HAP-1 (cell line): ENCODE results near the gene IRF2.

Source experiments
- DNase-seq, 2 experiments: peaks; one replicate each; pipeline ENCODE4 v3.0.0-alpha.2; 2016 to 2020; ENCODE audit warnings: low spot score in 2 of 2
- H3K27me3 ChIP-seq: fragments of 250-450 bp; sonication (Bioruptor Pico); 2 replicates; pipeline ENCODE4 v1.5.1; 2020; ENCODE audit warnings: low read depth, mild to moderate bottlenecking, moderate library complexity
- H3K36me3 ChIP-seq: fragments of 250-450 bp; sonication (Bioruptor Pico); replicated peaks from 2 replicates; pipeline ENCODE4 v1.5.1; 2020; ENCODE audit warnings: mild to moderate bottlenecking
- H3K4me1 ChIP-seq: fragments of 250-450 bp; sonication (Bioruptor Pico); 2 replicates; pipeline ENCODE4 v1.5.1; 2020; ENCODE audit warnings: mild to moderate bottlenecking
- H3K4me3 ChIP-seq: fragments of 250-450 bp; sonication (Bioruptor Pico); 2 replicates; pipeline ENCODE4 v1.5.1; 2020; ENCODE audit warnings: mild to moderate bottlenecking, moderate library complexity
- H3K9me3 ChIP-seq: fragments of 250-450 bp; sonication (Bioruptor Pico); 2 replicates; pipeline ENCODE4 v1.5.1; 2020; ENCODE audit warnings: mild to moderate bottlenecking, moderate library complexity
- in situ Hi-C: fragments of 300-500 bp; cut with MboI; formaldehyde crosslinking; loops from 3 replicates; pipeline ENCODE4 v1.14.3; 2020; ENCODE audit warnings: low sequenced_read_pairs, inconsistent platforms, mixed read lengths

Gene IRF2

GRCh38 chr4:184474263-184475095, at the start of gene IRF2:
Gene IRF2 (minus strand): TSS chr4:184474550. CDS start chr4:184429064, 45,486 bp downstream.
- H3K4me3 ChIP-seq = peak within 1 kb of the TSS; percentile 72
- H3K9me3 ChIP-seq = no peaks in the 10 kb centered on the region
- no peaks in the 10 kb centered on the region for H3K36me3 ChIP-seq
- peak; percentile 92 to 97 for DNase-seq
- no peaks in the 10 kb centered on the region for H3K27me3 ChIP-seq
- H3K4me1 ChIP-seq = peaks cover 9% of the 10 kb centered on the region
- in situ Hi-C loops = loop anchor here (10.0 kb wide), 1 partner anchor 170 kb away; the partner anchor contains the start of genes CASP3 and PRIMPOL

- H3K27me3 ChIP-seq = no peaks in the 10 kb centered on the region
- H3K4me1 ChIP-seq = no peaks in the 10 kb centered on the region; the same call in 1 of the 2 replicates
- H3K9me3 ChIP-seq = no peaks in the 10 kb centered on the region
- DNase-seq = no peak
- in situ Hi-C loops = no loop called here
- H3K4me3 ChIP-seq = no peak overlapping the region
- H3K36me3 ChIP-seq = no peaks in the 10 kb centered on the region
Observed at GRCh38 chr4:184515606-184516005, 41.3 kb upstream of the IRF2 start.

- no peak overlapping the region for H3K4me3 ChIP-seq
- DNase-seq = no peak
- no peaks in the 10 kb centered on the region for H3K9me3 ChIP-seq
- no peaks in the 10 kb centered on the region for H3K27me3 ChIP-seq
- H3K4me1 ChIP-seq = no peaks in the 10 kb centered on the region; the same call in 1 of the 2 replicates
- in situ Hi-C loops = no loop called here
- no peaks in the 10 kb centered on the region for H3K36me3 ChIP-seq
Observed at GRCh38 chr4:184514121-184514988, 40.0 kb upstream of the IRF2 start.

DNA sequence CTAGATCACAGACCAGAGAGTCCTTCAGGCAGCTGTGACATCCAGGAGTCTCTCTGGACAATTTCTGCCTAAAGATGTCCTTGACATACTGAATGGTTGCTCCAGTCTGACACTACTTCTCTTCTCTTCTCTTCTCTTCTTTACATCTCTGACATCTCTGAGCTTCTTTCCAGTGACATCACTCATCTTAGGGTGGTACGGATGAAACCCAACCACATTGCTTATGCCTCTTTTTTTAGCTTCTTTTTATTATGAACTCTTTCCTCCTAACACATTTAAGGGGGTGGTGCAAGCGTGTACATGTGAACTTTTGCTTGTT, 39.4 kb upstream of the IRF2 start:
- Histone ChIP-seq H3K4me1 (no peaks in the 10 kb centered on the region; the same call in 1 of the 2 replicates), H3K4me3 (no peak overlapping the region), H3K36me3 (no peaks in the 10 kb centered on the region), H3K9me3 (no peaks in the 10 kb centered on the region), H3K27me3 (no peaks in the 10 kb centered on the region)
- no peak for DNase-seq
- in situ Hi-C loops = no loop called here

DNA sequence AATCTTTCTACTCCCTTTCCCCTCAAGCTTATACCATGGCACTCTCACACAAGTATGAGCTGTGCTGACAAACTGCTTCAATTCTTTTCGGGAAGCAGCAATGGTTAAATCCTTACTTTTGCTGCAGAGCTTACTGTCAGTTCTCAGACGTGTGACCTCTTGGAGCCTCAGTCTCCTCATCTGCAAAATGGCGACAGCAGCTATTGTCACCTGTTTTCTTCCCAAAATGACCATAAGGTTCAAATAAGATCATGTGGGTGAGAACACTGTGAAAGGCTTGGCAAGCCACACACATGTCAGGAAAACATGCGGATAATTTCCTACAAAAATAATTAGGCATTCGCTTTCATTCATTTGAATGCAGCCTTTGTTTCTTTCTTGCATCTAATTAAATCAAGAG, 36.8 kb upstream of the IRF2 start:
- no peak for DNase-seq
- in situ Hi-C loops = no loop called here
- no peaks in the 10 kb centered on the region for H3K36me3 ChIP-seq
- H3K4me3 ChIP-seq = no peak overlapping the region
- no peaks in the 10 kb centered on the region for H3K27me3 ChIP-seq
- H3K4me1 ChIP-seq = no peaks in the 10 kb centered on the region; the same call in 1 of the 2 replicates
- H3K9me3 ChIP-seq = no peaks in the 10 kb centered on the region

DNA sequence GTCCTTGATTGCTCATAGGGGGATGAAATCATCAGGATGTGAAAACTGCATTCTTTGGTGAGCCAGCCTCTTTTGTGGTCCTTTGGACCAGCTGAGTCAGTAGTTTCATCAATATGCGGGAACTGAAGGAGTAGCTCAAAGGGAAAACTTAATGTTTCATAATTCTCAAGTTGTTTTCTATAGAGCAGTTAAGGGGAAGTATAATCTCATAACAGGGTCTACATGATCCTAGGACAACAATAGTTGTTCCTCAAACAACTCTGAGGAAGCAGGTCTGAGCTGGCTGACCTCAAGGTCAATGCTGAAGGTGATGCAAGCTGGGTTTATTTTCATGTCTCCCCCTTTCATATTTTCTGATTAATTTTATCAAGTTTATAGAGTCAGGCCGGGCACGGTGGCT, 36.1 kb upstream of the IRF2 start:
- no peaks in the 10 kb centered on the region for H3K9me3 ChIP-seq

GRCh38 chr4:184506527-184507121, 32.3 kb upstream of the IRF2 start:
- no peak overlapping the region for H3K4me3 ChIP-seq
- in situ Hi-C loops = no loop called here
- no peak for DNase-seq
- H3K9me3 ChIP-seq = no peaks in the 10 kb centered on the region
- H3K4me1 ChIP-seq = no peaks in the 10 kb centered on the region; the same call in none of the 2 replicates
- no peaks in the 10 kb centered on the region for H3K27me3 ChIP-seq
- H3K36me3 ChIP-seq = no peaks in the 10 kb centered on the region

More for the DNA sequence above, 36.1 kb upstream of the IRF2 start:
- DNase-seq = no peak
- H3K27me3 ChIP-seq = no peaks in the 10 kb centered on the region
- H3K4me3 ChIP-seq = no peak overlapping the region
- no peaks in the 10 kb centered on the region; the same call in 1 of the 2 replicates for H3K4me1 ChIP-seq
- in situ Hi-C loops = no loop called here
- H3K36me3 ChIP-seq = no peaks in the 10 kb centered on the region

DNA sequence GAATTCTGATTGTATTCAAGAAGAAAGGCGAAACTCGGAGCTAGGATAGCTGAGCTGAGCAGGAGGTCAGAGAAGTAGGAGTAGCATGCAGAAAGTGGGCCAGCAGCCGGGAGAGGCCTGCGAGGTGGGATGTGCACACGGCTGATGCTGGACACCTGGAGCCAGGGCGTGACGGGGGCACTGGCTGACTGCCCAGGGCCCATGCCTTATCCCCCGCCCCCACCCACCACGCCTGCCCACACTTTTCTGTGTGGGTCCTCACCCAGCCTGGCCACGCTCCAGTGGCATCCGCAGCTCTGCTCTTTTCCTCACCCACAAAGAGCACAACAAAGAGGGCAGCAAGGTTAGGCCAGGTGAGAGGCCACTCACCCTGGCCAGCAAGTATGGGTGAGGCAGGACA, 30.0 kb upstream of the IRF2 start:
- Histone ChIP-seq H3K9me3 (no peaks in the 10 kb centered on the region), H3K27me3 (no peaks in the 10 kb centered on the region), H3K36me3 (no peaks in the 10 kb centered on the region), H3K4me3 (no peak overlapping the region), H3K4me1 (no peaks in the 10 kb centered on the region; the same call in 1 of the 2 replicates)
- in situ Hi-C loops = no loop called here
- no peak for DNase-seq

- H3K9me3 ChIP-seq = no peaks in the 10 kb centered on the region
- no peak overlapping the region for H3K4me3 ChIP-seq
- H3K4me1 ChIP-seq = no peaks in the 10 kb centered on the region; the same call in 1 of the 2 replicates
- DNase-seq = no peak
- no peaks in the 10 kb centered on the region for H3K27me3 ChIP-seq
- in situ Hi-C loops = no loop called here
- H3K36me3 ChIP-seq = no peaks in the 10 kb centered on the region
Observed at GRCh38 chr4:184503869-184504300, 29.5 kb upstream of the IRF2 start.

- in situ Hi-C loops = no loop called here
- no peak overlapping the region for H3K4me3 ChIP-seq
- no peaks in the 10 kb centered on the region for H3K36me3 ChIP-seq
- no peak for DNase-seq
- no peaks in the 10 kb centered on the region for H3K27me3 ChIP-seq
- H3K4me1 ChIP-seq = no peaks in the 10 kb centered on the region; the same call in 1 of the 2 replicates
- no peaks in the 10 kb centered on the region for H3K9me3 ChIP-seq
Observed at GRCh38 chr4:184500748-184501589, 26.6 kb upstream of the IRF2 start.

DNA sequence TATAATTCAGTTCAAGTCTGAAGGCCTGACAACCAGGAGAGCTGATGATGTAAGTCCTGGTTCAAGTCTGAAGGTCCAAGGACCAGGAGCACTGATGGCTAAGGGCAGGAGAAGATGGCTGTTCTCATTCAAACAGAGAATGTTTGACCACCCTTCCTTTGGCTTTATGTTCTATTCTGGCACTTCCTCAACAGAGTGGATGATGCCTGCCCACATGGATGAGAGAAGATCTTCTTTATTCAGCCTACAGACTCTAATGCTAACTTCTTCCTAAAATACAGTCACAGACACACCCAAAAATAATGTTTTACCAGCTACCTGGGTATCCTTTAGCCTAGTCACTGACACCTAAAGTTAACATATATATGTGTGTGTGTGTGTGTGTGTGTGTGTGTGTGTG, 25.6 kb upstream of the IRF2 start:
- H3K4me1 ChIP-seq = no peaks in the 10 kb centered on the region; the same call in 1 of the 2 replicates
- H3K9me3 ChIP-seq = no peaks in the 10 kb centered on the region
- in situ Hi-C loops = no loop called here
- H3K4me3 ChIP-seq = no peak overlapping the region
- DNase-seq = no peak
- no peaks in the 10 kb centered on the region for H3K36me3 ChIP-seq
- 0 out of 2 replicates have a peak, but pooled peaks cover 1% of the 10 kb centered on the region for H3K27me3 ChIP-seq

DNA sequence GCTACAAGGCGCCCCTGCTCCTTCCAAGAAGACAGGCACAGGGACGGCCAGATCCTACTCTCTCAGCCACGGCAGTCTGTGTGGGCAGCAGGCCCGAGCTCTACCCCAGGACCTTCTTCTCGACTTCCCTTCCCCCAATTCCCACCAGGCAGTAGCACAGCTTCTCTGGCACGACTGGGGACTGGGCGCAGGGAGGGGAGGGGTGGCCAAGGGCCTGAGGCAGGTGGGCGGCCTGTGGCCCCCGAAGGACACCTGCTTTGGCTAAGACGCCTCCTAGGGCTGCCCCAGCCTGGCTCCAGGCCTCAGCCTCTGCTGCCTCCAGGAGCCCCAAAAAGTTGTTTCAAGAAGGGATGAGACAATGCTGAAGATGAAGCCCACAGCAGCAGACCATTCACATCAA, 24.2 kb upstream of the IRF2 start:
- no peak overlapping the region for H3K4me3 ChIP-seq
- in situ Hi-C loops = no loop called here

DNA sequence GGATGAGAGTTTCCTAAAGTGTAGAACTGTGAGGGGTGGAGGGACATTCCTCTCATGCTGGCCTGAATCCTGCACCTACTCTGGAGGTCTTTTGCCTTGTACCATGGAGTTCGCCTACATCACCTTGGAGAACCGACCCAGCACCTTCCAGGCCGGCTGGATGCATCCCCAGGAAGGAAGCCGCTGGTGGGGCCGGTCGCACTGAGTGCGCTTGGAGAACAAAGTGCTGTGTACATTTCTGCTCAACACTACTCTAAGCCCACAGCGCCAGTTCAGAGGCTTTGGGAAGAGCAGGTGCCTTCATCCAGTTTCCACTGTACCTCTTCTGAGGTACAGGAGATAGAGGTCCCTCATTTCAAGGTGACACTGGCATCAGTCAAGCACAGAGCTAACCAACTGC, 15.4 kb upstream of the IRF2 start:
- H3K9me3 ChIP-seq = no peaks in the 10 kb centered on the region
- in situ Hi-C loops = no loop called here
- no peak overlapping the region for H3K4me3 ChIP-seq
- no peaks in the 10 kb centered on the region for H3K27me3 ChIP-seq
- H3K36me3 ChIP-seq = no peaks in the 10 kb centered on the region
- no peaks in the 10 kb centered on the region for H3K4me1 ChIP-seq
- no peak for DNase-seq

More for the DNA sequence above, 24.2 kb upstream of the IRF2 start:
- Histone ChIP-seq H3K27me3 (0 out of 2 replicates have a peak, but pooled peaks cover 3% of the 10 kb centered on the region), H3K9me3 (no peaks in the 10 kb centered on the region), H3K36me3 (no peaks in the 10 kb centered on the region), H3K4me1 (no peaks in the 10 kb centered on the region)
- DNase-seq = no peak
